ENCODE data around the gene NXN.
"Not testable (repeated sequence)": the region's sequence is repeated elsewhere in the genome, so short reads cannot be mapped to it uniquely, and the experiment has no call there.

The NXN gene

DNA sequence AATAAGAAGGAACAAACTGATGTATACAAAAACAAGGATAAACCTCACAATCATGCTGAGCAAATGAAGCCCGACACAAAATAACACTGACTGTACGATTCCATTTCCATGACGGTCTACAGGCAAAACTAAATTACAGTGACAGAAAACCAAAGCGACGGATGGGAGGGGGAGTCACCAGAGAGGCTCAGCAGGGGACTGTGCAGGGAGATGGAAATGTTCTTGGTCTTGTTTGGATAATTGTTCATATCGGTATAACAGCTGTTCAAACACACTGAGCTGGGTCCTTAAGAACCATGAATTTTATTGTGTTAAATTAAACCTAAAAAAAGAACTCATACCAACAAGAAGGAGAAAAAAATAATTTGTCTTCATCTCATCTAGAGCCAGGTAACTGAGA is 97.8 kb downstream of the NXN start:
- no peak for DNase-seq

DNA sequence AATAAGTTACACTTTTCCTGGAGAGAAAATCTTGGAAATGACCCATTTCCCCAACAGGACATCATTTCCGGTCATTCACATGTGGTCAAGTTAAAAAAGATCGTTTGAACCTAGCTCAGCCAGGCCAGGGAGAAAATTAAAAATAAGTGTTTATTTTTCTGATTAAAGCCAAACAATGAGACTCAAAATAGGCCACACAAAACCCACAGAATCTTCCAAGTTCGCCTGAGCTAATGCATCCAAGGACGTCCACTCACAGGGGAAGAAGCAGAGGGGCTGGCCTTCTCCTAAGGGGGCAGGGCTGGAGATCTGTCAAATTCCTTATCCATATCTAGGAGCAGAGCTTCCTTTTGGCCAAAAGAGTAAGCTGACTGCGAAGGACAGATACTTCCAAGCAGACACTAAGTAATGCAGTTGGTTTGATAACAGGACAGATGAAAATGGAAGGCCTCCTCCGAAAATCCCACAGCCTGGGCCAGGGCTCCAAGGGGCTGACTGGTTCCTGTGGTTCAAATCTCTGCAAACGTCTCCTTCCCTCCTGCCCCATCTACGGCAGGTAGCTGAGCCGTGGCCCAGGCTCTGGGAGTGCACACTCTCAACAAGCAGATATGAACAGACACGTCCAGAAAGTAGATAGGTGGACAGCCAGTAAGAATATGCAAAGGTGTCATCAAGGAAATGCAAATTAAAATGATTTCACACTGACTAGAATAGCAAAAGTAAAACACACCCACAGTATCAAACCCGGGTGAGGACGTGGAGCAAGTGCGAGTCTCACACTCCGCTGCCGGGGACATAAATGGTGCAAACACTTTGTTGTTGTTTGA is 98.9 kb downstream of the NXN start:
- no peak for DNase-seq

- DNase-seq: peak; percentile 74
These were observed 99.8 kb downstream of the NXN start for GRCh38 chr17:879546-880442.

- no peak for DNase-seq
These were observed 101.9 kb downstream of the NXN start for GRCh38 chr17:877630-878029.

- no peak for DNase-seq
These were observed 103.3 kb downstream of the NXN start for GRCh38 chr17:876272-876671.

GRCh38 chr17:874590-874989 is 105.0 kb downstream of the NXN start:
- DNase-seq: not testable (repeated sequence)

DNA sequence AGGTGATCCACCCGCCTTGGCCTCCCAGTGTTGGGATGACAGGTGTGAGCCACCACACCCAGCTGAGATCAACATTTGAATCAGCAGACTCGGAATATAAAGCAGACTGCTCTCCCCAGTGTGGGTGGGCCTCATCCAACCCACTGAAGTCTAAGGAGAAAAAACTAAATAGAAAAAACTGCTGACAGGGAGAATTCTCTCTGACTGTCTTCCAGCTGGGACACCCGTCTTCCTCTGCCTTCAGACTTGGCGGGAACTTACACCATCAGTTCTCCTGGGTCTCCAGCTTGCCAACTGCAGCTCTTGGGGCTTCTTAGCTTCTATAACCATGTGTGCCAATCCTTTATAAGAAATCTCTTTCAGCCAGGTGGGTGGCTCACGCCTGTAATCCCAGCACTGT is 106.7 kb downstream of the NXN start:
- no peak for DNase-seq

DNA sequence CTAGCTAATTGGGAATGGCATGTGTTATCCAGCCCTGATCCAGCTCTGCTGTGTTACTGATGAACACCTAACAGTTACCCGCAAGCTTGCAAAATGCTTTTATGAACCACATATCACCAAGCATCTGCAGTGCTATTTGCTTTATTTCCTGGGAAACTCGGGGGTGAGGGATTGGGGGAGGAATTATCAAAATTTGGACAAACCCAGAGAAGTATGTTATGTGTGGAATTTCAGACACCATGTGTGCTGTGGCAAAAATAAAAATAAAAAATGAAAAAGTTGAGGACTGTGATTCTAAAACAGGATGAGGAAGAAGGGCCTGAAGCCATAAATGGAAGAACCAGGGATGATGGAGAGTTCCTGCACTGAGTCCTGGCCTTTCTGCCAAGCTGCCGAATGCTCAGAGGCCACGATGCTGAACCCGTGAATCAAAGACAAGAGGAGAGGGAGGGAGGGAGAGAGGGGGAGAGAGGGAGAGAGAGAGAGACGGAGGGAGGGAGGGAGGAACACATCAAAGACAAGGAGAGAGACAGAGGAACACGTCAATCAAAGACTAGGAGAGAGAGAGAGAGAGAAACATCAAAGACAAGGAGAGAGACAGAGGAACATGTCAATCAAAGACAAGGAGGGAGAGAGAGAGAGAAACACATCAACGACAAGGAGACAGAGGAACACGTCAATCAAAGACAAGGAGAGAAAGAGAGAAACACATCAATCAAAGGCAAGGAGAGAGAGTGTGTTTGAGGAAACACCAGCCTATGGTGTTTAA is 107.6 kb downstream of the NXN start:
- DNase-seq: no peak

DNA sequence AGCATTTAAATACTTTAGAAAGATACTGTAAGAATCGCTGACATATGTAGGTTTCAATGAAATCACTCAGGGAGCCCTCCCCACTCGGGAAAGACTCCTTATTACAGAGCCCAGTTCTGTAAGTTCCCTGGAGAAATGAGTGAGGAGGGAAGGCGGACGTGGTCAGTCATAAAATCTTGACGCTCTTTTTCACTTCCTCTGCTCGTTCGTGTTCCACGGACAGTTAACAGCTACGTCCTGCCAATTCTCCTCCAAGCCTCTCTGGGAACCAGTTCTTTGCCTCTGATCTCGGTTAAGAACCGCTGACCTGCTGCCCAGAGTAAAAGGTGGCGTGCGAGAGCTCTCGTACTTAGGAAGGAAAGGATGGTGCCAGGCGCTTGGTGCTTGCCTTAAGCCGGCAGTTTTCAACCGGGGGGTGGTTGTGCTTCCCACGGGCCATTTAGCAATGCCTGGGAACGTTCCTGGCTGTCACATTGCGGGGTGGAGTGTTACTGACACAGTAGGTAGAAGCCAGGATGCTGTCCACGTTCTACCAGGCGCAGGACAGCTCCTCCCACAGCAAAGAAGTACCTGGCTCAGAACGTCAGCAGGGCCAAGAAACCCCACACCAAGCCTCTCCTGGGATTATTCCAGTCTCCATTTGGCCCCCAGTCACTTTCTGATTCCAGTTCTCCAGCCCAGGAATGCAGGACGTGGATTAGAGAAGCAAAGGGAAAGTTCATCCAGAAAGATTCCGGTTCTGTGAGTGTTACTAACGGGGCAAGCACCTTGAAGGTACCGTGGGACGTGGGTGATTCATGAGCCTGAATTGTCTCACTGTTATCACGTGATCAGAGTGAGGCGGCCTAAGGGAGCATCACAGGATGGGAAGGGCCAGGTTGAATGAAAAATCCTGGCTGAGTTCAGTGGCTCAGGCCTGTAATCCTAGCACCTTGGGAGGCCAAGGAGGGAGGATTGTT is 109.7 kb downstream of the NXN start:
- DNase-seq: no peak

DNA sequence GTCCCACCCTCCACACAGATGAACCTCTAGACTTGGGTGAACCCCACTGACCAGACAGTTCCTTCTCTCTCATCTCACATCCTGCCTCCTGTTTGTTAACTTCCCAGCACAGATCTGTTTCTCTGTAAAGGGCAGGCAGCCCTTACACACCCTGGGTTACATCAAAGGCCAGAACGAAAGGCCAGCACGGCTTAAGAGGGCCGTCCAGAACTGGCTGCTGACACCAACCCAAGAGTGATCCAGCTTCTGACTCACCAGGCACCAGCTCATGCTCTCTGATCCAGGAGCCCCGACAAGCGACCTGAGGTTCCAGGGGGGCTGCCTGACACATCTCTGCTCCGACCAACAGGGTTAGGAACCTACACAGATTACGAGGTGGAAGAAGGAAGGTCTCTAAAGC is 110.5 kb downstream of the NXN start:
- no peak for DNase-seq

GRCh38 chr17:867896-868489 is 111.6 kb downstream of the NXN start:
- DNase-seq: no peak

GRCh38 chr17:867238-867637 is 112.3 kb downstream of the NXN start:
- not testable (repeated sequence) for DNase-seq

- no peak for DNase-seq
These were observed 112.9 kb downstream of the NXN start for GRCh38 chr17:866568-867103.

DNA sequence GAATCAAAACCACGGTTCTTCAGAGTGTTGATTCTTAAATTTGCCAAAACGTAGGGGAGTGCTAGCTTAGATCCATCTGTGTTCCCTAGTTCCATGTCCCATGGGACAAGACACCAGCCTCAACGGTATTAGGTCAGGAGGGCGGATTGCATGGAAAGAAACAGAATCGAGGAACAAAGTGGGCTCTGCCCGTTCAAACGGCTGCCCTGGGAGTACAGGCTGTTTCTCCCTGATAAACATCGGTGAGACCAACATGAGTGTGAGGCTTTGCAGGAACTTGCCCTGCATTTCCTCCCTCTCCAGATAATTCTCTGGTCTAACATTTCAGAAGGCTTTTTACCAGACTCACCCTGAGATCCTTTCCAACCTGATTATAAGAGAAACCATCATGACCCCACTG is 115.3 kb downstream of the NXN start:
- DNase-seq: no peak

DNA sequence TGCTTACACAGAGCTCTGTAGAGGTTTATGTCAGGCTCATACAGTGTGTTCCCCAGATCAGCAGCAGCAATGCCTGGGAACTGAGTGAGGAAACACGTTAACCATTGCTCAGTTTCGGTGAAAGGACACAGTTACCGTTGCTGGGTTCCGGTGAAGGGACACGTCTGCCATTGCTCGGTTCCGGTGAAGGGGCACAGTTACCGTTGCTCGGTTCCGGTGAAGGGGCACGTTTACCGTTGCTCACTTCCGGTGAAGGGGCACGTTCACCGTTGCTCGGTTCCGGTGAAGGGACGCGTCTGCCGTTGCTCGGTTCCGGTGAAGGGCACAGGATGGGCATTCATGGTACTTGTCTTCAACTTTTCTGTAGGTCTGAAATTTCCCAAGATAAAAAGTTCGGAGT is 115.7 kb downstream of the NXN start:
- DNase-seq: no peak

GRCh38 chr17:862582-862981 is 117.0 kb downstream of the NXN start:
- DNase-seq: no peak

DNA sequence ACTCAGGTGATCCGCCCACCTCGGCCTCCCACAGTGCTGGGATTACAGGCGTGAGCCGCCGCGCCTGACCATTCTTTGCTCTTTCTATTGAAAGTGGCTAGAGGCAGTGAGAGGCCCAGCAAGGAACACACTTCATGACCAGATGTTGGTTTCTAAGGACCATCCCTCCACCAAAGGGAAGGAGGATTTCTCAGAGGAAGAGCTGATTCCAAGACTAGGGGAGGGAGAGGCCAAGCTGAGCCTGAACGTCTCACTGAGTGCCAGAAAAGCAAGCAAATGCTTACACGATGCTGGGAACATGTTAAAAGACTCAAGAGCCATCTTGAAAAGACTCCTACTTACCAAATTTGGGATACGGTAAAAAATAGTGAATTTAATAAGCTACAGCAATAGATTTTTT is 118.2 kb downstream of the NXN start:
- DNase-seq: no peak

- DNase-seq: no peak
These were observed 118.8 kb downstream of the NXN start for GRCh38 chr17:860805-861204.

- DNase-seq: no peak
These were observed 119.8 kb downstream of the NXN start for GRCh38 chr17:859824-860195.

GRCh38 chr17:859061-859823 is 120.3 kb downstream of the NXN start:
- DNase-seq: no peak

DNA sequence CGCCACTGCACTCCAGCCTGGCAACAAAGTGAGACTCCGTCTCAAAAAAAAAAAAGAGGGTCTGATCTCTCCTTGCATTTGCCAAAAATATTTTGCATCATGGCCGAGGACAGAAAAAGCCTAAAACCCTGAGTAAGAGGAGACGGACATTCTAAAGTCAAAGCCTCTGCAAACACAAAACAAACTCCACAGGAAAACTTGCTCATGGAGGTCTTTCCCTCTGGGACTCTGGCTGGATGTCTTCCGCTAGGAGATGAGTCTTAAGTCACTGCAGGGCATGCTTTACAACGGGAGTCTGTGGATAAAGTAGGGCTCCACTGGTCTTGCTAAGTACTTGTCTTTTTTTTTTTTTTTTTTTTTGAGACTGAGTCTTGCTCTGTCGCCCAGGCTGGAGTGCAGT is 123.4 kb downstream of the NXN start:
- DNase-seq: no peak
